MM.1S (cell line): ENCODE results near the gene TFPI2.

Experiments
- EZH2phosphoT487 ChIP-seq: fragments of 300-600 bp; sonication (generic); IDR thresholded peaks from 2 replicates; pipeline ENCODE4 v1.6.1; 2018; ENCODE audit warnings: antibody characterized with exemption, low read length
- TF ChIP-seq, protein P1 (sequence below): fragments of 300-600 bp; sonication (generic); IDR thresholded peaks from 2 replicates; pipeline ENCODE4 v1.5.1; 2016; ENCODE audit warnings: antibody characterized with exemption, low read length, mixed read lengths

DNA sequence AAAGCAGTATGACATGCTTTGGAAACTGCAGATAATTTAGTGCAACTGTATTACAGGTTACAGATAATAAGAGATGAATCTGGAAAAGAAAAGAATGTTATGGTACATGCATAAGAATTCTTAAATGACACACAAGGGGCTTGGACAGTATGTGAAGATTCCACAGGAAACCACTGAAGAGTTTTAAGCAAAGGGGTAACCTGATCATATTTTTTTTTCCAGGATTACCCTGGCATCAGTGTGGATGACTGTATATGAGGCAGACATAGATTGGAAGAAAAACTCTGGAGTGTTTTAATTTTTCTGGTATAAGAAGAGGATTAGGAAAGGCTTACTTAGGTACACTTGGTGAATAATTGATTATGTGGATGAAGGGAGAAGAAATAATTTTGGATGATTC lies 8.1 kb downstream of the TFPI2 start:
- TF ChIP-seq, protein P1, sequence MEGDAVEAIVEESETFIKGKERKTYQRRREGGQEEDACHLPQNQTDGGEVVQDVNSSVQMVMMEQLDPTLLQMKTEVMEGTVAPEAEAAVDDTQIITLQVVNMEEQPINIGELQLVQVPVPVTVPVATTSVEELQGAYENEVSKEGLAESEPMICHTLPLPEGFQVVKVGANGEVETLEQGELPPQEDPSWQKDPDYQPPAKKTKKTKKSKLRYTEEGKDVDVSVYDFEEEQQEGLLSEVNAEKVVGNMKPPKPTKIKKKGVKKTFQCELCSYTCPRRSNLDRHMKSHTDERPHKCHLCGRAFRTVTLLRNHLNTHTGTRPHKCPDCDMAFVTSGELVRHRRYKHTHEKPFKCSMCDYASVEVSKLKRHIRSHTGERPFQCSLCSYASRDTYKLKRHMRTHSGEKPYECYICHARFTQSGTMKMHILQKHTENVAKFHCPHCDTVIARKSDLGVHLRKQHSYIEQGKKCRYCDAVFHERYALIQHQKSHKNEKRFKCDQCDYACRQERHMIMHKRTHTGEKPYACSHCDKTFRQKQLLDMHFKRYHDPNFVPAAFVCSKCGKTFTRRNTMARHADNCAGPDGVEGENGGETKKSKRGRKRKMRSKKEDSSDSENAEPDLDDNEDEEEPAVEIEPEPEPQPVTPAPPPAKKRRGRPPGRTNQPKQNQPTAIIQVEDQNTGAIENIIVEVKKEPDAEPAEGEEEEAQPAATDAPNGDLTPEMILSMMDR, result no peak
- no peak for TF ChIP-seq EZH2phosphoT487
